Lung microvascular endothelial cell (primary cell): ENCODE results near the gene PPP2R2D. TPM values are rescaled to one million over a fixed set of nuclear protein-coding genes. Genes with fewer than 3 reads are reported as not detected.

ENCODE experiments used
- DNase-seq, 2 donors: peaks; one replicate each; pipeline versions ENCODE4 v3.0.0 to v3.0.0-alpha.2; 2010; ENCODE audit warnings: low read depth in 2 of 2
- total RNA-seq: library from RNA; depleted of rRNA; stranded (reverse); fragments of >200 nt; gene quantifications from 2 replicates; pipeline ENCODE4 v1.2.1, GENCODE V29; 2014

Gene PPP2R2D
- total RNA-seq, 1 donor from 2014 or later = 28.8 TPM

- DNase-seq = no peak
Observed at GRCh38 chr10:131926743-131927595, 26.2 kb downstream of the PPP2R2D start.

DNA sequence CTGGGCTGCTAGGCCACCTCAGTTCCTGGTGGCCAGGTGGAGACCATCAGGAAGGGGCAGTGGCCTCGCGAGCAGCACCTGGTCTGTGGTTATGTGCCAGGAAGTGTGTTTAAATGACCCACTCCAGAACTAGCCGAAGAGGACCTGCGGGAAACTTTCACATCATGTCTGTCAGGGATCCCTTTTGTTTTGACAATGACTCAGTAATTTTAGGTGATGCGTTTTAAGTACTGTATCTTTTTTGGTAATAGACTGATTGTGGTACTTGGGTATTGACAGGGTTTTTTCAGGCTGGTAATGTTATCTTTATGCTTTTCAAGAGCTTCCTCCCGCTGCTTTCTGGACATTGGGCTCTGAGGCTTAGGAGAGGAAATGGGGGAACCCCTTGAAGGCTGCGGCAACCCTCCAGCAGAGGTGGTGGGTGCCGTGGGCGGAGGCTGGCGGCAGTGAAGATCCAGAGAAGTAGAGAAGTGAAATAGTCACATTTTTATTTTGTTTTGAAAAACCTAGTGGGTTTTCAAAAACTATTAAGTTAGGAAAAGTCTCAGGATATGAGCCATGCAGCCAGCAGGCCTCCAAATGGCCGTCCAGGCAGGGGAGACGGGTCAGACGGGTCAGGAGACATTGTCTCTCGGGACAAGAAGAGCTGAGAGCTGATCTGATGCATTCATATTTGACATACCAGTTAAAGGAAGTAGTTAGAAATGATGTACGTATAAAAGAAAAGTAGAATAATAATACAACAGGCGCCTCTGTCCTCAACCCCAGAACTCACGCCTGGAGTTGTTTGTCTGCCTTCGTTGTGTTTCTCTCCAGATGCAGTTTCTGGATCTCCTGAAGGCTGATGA, 27.7 kb downstream of the PPP2R2D start:
- DNase-seq = peak; percentile 52 to 65

DNA sequence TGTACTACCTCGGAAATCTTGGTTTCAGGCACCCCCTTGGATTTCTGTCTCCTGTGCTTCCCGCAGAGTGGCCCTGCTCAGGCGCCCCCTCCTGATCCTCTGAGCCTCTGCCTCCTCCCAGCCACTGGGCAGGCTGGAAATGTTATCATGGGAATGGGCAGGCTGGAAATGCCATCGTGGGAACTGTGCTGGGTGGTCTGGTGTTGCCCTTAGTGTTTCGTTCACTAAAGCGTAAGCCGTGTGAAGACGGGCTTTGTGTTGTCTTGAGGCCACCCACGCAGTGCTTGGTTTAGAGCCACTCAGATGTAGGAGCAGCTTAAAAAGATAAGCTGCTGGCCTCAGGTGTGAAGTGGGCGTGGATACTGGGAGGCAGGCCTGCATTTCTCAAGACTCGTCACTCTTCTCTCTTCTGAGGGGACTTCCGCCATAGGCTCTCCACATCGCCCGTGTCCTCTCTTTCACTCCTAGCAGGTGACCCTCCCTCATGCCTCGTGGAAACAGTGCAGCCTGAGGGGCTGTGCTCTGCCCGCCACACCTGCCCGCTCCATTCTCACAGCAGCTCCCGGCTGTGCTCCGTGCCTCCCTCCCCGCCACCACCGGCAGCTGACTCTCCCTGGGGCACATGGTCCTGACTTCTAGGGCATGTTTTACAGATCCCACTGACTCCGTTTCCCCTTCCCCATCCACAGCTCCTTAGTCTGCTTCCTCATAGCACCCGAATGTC, 28.5 kb downstream of the PPP2R2D start:
- no peak for DNase-seq

- no peak for DNase-seq
Observed at GRCh38 chr10:131930150-131930549, 29.3 kb downstream of the PPP2R2D start.

DNA sequence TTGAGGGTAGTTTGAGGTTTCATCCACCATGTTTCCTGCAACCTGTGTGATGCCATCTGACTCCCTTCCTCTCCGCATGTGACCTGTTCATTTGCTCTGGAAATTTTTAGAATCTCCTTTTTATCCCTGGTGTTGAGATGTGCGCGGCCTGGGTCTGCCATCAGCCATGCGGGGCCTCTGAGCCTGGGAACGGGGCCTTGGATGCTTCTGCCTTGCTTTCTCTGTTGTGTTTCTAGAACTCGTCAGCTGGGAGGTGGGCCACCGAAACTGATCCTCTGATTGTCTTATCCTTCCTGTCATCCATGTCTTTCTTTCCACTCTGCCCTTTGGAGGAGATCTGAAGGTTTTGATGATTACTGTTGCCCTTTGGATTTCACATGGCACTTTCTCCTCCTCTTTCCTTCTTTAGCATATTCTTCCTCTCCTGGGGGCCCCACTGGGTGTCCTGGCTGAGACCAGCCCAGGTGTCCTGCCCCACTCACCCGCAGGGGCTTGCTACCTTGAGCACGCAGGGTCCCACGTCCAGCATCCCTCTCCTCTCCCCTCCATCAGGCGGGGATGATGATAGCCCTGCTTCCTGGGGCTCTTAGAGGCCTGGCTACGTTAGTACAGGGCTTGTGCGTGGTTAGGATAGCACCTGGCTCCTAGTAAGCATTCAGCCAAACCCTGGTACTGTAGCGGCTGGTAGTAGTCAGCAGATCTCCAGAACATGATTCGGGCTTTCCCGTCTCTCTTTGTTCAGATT, 29.9 kb downstream of the PPP2R2D start:
- peak in 1 of 2 donors; percentile 33 for DNase-seq

GRCh38 chr10:131931981-131932380, 31.2 kb downstream of the PPP2R2D start:
- DNase-seq = no peak

DNA sequence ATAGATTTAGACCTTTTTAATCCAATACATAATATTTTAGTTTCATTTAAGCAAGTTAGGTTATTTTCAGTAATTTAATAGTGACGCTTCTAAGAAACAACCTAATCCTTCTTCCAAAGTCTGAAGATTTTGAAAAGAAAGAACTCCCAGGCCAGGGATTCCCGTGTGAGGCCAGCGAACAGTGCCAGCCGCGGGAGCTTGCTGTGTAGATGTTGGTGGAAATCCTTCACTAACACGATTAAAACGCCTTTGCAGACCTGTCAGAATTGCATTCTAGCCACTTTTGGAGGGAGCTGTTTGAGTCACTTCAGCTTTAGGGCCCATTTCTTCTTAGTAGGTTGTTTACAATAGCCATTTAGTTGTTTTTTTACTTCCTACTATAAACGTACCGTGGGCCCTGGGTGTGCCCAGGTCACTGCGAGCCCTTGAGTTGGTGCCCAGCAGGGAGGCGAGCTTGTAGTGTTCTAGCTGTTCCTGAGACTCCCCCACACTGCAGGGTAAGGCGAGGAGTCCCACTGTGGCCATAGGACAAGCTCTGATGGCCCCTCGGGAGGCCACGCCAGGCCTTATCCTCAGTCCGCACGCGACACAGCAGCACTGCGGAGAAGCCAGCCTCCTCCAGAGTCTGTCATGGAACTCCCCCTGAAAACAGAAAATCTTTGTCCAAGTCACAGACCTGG, 32.3 kb downstream of the PPP2R2D start:
- no peak for DNase-seq

- no peak for DNase-seq
Observed at GRCh38 chr10:131933696-131934086, 32.9 kb downstream of the PPP2R2D start.

- no peak for DNase-seq
Observed at GRCh38 chr10:131934769-131935168, 34.0 kb downstream of the PPP2R2D start.

DNA sequence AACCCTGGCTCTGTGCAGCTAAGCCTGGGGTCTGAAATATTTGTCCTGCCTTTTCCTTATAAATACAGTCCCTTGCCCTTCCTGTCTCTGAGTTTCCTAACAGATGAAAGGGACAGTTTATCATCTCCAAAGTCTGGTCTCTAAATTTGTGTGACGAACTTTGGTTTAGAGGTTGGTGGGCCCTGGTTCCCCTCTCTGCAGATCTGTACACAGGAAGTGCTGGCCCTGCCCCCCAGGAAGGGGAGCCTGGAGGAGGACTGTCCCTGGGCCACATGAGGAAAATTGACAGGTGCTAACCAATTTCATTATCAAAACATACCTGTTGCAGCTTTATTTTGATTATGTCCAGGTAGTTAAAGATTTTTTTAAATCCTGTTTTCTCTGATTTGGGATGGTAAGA, 34.5 kb downstream of the PPP2R2D start:
- no peak for DNase-seq

- DNase-seq = no peak
Observed at GRCh38 chr10:131936294-131936693, 35.5 kb downstream of the PPP2R2D start.

DNA sequence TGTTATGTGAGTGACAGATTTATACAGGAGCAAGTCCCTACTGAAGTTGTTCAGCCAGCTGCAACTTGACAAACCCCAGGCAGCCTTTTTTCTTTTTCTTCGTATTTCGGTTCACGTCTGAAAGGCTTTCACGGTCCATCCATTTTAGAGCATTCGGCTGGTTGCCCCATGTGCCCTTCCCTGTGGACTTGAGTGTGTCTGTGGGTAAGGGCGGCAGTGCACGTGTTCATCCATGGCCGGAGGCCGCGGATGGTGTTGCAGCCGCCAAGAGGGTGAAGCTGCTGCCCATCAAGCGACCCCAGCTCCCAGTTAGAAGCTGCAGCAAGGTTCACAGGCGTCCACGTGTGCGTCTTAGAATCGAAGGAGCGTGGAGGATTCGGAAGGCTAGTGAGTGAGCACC, 35.9 kb downstream of the PPP2R2D start:
- DNase-seq = no peak

GRCh38 chr10:131937836-131938235, 37.0 kb downstream of the PPP2R2D start:
- no peak for DNase-seq

DNA sequence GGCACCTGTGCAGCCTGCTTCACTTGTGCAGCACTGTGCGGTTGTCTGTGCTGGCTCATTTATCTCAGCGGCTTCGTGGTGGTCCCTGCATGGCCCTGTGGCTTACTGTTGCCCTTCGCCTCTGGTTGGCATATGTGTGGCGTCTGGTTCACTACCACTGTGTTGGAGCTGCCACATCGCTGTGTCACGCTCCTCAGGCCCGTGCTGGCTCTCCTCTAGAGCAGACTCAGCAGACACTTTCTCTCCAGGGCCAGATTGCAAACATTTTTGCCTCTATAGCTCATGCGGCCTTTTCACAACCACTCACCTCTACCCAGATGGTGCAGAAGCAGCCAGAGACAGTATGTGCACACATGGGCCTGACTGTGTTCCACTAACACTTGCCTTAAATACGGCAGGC, 37.9 kb downstream of the PPP2R2D start:
- DNase-seq = no peak

- no peak for DNase-seq
Observed at GRCh38 chr10:131942455-131942854, 41.6 kb downstream of the PPP2R2D start.

DNA sequence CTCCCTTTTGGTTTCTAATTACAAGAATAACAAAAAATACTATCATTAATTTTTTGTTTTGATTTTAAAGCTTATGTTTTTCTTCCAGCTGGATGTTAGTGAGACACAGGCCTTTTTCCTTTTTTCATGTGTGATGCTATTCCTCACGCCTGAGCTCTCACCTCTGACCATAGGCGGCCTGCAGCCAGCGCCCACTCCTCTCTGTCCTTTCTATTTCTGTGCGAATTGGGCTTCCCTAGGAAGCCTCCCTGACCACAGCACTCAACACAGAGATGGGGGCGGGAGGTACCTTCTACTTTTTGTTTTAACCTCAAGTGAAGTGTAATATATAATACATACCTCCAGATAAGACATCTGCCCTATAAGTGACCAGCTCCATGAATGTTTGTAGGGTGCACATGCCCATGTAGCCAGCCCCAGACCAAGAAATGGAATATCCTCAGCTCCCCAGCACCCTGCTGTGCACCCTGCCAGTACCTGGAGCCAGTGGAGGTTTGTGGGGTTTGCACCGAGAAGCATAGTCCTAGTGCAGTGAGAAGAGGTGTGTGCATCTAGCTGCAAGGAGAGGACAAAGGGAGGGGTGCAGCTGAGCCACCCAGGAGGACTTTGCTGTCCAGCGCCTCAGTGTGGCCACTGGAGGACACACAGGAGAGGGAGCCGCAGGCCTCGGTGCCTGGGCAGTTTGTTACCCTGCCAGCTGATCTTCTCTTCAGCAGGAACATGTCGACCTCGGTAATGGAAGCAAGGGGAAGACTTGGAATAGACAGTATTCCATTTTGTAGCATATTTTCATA, 42.4 kb downstream of the PPP2R2D start:
- DNase-seq = peak; percentile 33 to 48

- DNase-seq = no peak
Observed at GRCh38 chr10:131944412-131944811, 43.6 kb downstream of the PPP2R2D start.

DNA sequence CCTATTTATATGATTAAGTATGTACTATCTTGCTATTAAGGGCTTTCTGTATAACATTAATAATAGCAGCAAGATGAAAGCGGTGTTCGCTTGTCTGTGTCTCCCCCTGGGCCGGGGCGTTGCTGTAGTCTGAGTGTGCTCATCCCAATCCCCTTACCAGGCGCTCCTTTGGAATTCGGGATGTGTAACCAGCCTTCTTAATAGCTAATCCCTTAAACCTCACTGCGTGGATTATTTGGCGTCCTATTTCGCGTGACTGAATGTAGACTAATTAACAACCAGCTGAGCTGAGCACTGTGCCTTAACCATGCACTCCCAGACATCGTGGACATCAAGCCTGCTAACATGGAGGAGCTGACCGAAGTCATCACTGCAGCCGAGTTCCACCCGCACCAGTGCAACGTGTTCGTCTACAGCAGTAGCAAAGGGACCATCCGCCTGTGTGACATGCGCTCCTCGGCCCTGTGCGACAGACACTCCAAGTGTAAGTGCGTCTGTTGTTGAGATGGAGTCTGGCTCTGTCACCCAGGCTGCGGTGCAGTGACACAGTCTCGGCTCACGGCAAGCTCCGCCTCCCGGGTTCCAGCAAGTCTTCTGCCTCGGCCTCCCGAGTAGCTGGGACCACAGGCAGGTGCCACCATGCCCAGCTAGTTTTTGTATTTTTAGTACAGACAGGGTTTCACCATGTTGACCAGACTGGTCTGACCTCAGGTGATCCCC, 44.3 kb downstream of the PPP2R2D start:
- no peak for DNase-seq

DNA sequence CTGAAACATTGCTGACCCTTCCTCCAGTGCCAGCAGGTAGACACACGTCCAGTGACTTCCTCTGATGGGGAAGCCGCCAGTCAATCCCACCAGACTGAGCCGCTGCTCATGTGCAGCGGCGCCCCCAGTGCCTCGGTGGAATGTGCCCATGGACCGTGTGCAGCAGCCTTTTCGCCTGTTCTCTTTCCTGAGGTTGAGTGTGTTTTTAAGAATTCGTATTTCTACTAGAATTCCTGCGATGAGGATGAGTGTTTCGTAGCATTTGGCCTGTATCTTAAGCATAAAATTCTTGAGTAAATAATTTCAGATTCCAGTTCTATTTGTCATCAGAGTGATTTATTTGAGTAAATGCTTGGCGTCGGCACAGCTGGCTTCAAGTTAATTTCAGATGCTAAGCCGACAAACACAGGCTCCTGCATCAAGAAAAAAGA, 45.5 kb downstream of the PPP2R2D start:
- DNase-seq = peak; percentile 59 to 84
